Ectodermal cell (in vitro differentiated cells): ENCODE measurements around the gene FBH1.

Source experiments
- H3K27ac ChIP-seq: 2 replicates; pipeline ENCODE4 v1.7.0; 2013; ENCODE audit warnings: mild to moderate bottlenecking, low read depth, low read length; ENCODE audit not compliant: insufficient read depth, poor library complexity, severe bottlenecking
- H3K27me3 ChIP-seq: 2 replicates; pipeline ENCODE4 v1.7.0; 2013; ENCODE audit warnings: mild to moderate bottlenecking, low read length; ENCODE audit not compliant: insufficient read depth, control insufficient read depth, poor library complexity, severe bottlenecking
- H3K36me3 ChIP-seq: one replicate; pipeline ENCODE4 v1.7.0; 2013; ENCODE audit warnings: low read length; ENCODE audit not compliant: control insufficient read depth, insufficient read depth
- H3K4me1 ChIP-seq: one replicate; pipeline ENCODE4 v1.7.0; 2013; ENCODE audit warnings: low read length; ENCODE audit not compliant: control insufficient read depth, insufficient read depth
- H3K4me3 ChIP-seq: 2 replicates; pipeline ENCODE4 v1.7.0; 2013; ENCODE audit warnings: low read depth, low read length, control low read depth; ENCODE audit not compliant: insufficient read depth
- H3K9me3 ChIP-seq: 2 replicates; pipeline ENCODE4 v1.7.0; 2013; ENCODE audit warnings: mild to moderate bottlenecking, low read length, moderate library complexity; ENCODE audit not compliant: control insufficient read depth
- WGBS, 2 experiments: methylation state at CpG; one replicate each; pipeline ENCODE4 v1.1.7; 2013; ENCODE audit warnings: missing lambda C conversion rate in 2 of 2; 5-methylcytosine and 5-hydroxymethylcytosine counted together

FBH1 gene

GRCh38 chr10:5915451-5915850 is 25.4 kb downstream of the FBH1 start:
- Histone ChIP-seq H3K4me1 (no peaks in the 10 kb centered on the region), H3K27ac (no peak overlapping the region), H3K9me3 (no peaks in the 10 kb centered on the region), H3K36me3 (peaks cover 66% of the 10 kb centered on the region), H3K4me3 (no peak overlapping the region), H3K27me3 (no peaks in the 10 kb centered on the region)
- 95 to 98% methylated on average over 14 of the region's 14 CpGs for WGBS, 2 experiments

DNA sequence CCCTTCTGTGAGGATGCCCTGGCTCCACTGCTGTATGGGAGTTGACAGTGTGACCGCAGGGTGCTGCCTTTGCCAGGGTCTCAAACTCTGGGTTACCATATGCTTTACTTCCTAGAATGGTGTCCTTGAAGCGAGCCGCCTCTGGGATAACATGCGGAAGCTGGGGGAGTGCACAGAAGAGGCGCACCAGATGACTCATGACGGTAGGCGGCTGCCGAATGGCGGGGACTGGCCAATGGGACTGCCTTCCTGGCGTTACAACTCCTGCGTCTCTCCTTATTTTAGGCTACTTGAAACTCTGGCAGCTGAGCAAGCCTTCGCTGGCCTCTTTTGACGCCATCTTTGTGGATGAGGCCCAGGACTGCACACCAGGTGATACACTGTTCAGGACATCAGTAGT is 27.3 kb downstream of the FBH1 start:
- Histone ChIP-seq H3K27me3 (no peaks in the 10 kb centered on the region), H3K36me3 (peaks cover 58% of the 10 kb centered on the region), H3K27ac (no peak overlapping the region), H3K9me3 (no peaks in the 10 kb centered on the region), H3K4me3 (no peak overlapping the region), H3K4me1 (no peaks in the 10 kb centered on the region)
- 96 to 97% methylated on average over 13 of the region's 13 CpGs for WGBS, 2 experiments

GRCh38 chr10:5918763-5919162 is 28.7 kb downstream of the FBH1 start:
- Histone ChIP-seq H3K27me3 (no peaks in the 10 kb centered on the region), H3K4me1 (no peaks in the 10 kb centered on the region), H3K4me3 (no peak overlapping the region), H3K36me3 (peaks cover 64% of the 10 kb centered on the region), H3K9me3 (no peaks in the 10 kb centered on the region), H3K27ac (no peak overlapping the region)
- 93 to 95% methylated on average over 4 of the region's 4 CpGs for WGBS, 2 experiments

- Histone ChIP-seq H3K4me1 (no peaks in the 10 kb centered on the region), H3K27me3 (no peaks in the 10 kb centered on the region), H3K4me3 (no peak overlapping the region), H3K36me3 (peaks cover 65% of the 10 kb centered on the region), H3K27ac (no peak overlapping the region), H3K9me3 (no peaks in the 10 kb centered on the region)
- 96% methylated on average over 7 of the region's 7 CpGs for WGBS, 2 experiments
Observed at GRCh38 chr10:5919568-5919967, 29.5 kb downstream of the FBH1 start.

DNA sequence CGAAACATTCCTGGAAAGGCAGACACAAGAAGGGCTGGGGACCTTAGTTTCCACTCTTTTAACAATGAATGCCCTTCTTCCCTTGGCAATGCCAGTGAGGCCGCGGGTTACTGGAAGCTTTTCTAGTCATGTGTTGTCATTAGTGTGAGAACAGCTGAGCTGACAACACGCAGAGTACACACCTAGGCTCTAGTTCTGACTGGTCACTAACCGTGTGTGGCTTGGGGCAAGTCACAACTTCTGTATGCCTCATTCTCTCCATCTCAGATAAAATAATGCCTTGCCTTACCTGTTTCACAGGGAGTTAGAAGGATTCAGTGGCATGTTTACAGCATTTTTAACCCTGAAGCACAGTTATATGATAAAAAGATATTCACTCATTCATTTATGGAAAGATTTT is 31.7 kb downstream of the FBH1 start:
- H3K36me3 ChIP-seq, result peaks cover 58% of the 10 kb centered on the region
- H3K27ac ChIP-seq, result no peak overlapping the region
- no peaks in the 10 kb centered on the region for H3K27me3 ChIP-seq
- WGBS, 2 experiments, result 93 to 98% methylated on average over 4 to 5 of the region's 5 CpGs
- H3K9me3 ChIP-seq, result no peaks in the 10 kb centered on the region
- H3K4me1 ChIP-seq, result no peaks in the 10 kb centered on the region
- no peak overlapping the region for H3K4me3 ChIP-seq

DNA sequence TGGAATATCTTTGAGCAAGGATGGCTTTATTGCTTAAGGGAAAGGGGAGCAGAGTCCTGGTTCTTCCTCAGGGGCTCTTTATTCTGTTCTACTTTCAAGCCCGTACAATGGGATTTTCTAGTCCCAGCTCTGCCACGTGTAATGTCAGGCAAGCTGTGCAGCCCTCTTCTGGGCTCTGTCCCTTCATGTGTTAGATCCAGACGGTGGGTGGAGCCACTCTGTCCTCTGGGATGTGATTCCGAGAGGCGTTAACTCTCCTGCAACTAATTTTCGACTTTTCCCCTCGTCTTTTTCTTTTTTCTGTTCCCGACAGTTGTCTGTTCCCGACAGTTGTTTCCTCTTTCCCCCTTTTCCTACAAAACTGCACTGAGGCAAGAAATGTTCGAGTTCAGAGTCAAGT is 34.8 kb downstream of the FBH1 start:
- WGBS, 2 experiments, result 88 to 92% methylated on average over 10 of the region's 10 CpGs
- H3K4me1 ChIP-seq, result no peaks in the 10 kb centered on the region
- no peaks in the 10 kb centered on the region for H3K9me3 ChIP-seq
- H3K4me3 ChIP-seq, result no peak overlapping the region
- H3K27ac ChIP-seq, result no peak overlapping the region
- H3K27me3 ChIP-seq, result no peaks in the 10 kb centered on the region
- peaks cover 45% of the 10 kb centered on the region for H3K36me3 ChIP-seq

DNA sequence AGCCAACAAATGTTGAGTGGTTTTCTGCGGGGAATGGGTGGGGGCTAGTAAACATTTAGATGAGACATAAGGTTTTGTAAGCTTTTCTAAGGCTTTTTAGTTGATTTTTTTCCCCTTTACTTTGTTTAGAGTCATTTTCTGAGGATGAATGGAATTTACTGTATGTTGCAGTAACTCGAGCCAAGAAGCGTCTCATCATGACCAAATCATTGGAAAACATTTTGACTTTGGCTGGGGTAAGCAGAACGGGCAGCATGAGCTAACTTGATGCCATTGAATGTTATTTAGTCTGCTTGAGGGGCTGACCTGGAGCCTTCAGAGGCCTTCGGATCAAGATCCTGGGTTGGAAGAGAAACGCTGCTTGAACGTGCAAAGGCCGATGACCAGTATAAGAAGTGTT is 37.3 kb downstream of the FBH1 start:
- WGBS, 2 experiments, result 97 to 99% methylated on average over 8 of the region's 8 CpGs
- H3K36me3 ChIP-seq, result peaks cover 47% of the 10 kb centered on the region
- no peaks in the 10 kb centered on the region for H3K27me3 ChIP-seq
- H3K27ac ChIP-seq, result no peak overlapping the region
- no peaks in the 10 kb centered on the region for H3K9me3 ChIP-seq
- no peak overlapping the region for H3K4me3 ChIP-seq
- no peaks in the 10 kb centered on the region for H3K4me1 ChIP-seq

- Histone ChIP-seq H3K4me3 (no peak overlapping the region), H3K27ac (no peak overlapping the region), H3K27me3 (no peaks in the 10 kb centered on the region), H3K9me3 (no peaks in the 10 kb centered on the region), H3K4me1 (no peaks in the 10 kb centered on the region), H3K36me3 (peaks cover 32% of the 10 kb centered on the region)
- WGBS, 2 experiments, result 86 to 90% methylated on average over 8 of the region's 8 CpGs
Observed at GRCh38 chr10:5929442-5929841, 39.4 kb downstream of the FBH1 start.

DNA sequence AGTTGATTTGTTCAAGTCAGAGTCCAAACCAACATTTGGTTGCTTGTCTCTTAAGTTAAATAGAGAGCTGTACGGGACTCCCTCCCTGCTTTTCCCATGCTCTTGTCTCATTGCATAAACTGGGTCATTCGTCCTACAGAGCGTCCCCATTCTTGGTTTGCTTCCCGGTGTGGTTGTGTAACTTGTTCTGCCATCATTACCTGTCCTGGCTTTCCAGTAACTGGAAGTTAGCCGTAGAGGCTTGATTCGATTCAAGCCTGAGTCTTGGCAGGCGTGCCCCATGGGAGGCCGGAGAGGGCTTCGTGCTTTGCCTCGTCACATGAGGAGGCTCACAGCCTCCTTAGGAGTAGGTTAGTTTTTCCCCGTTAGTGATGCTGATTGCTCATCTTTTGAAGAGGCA is 40.2 kb downstream of the FBH1 start:
- Histone ChIP-seq H3K27ac (no peak overlapping the region), H3K36me3 (peaks cover 27% of the 10 kb centered on the region), H3K27me3 (no peaks in the 10 kb centered on the region), H3K4me3 (no peak overlapping the region), H3K4me1 (no peaks in the 10 kb centered on the region), H3K9me3 (no peaks in the 10 kb centered on the region)
- 91 to 93% methylated on average over 11 of the region's 11 CpGs for WGBS, 2 experiments

- no peak overlapping the region for H3K27ac ChIP-seq
- no peak overlapping the region for H3K4me3 ChIP-seq
- no peaks in the 10 kb centered on the region for H3K4me1 ChIP-seq
- H3K36me3 ChIP-seq, result peaks cover 15% of the 10 kb centered on the region
- H3K27me3 ChIP-seq, result no peaks in the 10 kb centered on the region
- 95 to 98% methylated on average over 5 of the region's 5 CpGs for WGBS, 2 experiments
- no peaks in the 10 kb centered on the region for H3K9me3 ChIP-seq
Observed at GRCh38 chr10:5932345-5932744, 42.3 kb downstream of the FBH1 start.

DNA sequence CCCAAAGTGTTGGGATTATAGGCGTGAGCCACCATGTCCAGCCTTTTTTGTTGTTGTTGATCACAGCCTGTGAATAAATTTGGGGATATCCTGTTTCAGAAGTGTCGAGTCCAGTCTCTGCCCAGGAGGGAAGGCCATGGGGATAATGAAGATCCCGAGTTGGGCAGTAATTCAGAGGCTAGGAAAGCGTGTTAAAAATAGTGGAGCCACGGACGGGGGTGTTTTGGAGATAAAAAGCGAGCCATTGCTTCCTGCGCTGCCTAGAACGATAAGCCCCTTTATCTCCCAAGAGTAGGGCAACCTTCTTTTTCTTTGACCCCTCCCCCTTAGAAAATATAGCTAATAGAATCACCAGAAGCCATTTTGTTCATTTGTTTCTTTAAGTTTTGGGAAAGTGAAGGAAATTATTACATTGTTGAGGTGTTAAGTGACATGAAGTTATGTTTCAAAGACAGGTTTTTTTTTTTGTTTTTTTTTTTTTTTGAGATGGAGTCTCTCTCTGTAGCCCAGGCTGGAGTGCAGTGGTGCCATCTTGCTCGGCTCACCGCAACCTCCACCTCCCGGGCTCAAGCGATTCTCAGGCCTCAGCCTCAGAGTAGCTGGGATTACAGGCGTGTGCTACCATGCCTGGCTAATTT is 44.0 kb downstream of the FBH1 start:
- H3K27me3 ChIP-seq, result no peaks in the 10 kb centered on the region
- peaks cover 12% of the 10 kb centered on the region for H3K36me3 ChIP-seq
- no peaks in the 10 kb centered on the region for H3K9me3 ChIP-seq
- no peak overlapping the region for H3K4me3 ChIP-seq
- H3K27ac ChIP-seq, result no peak overlapping the region
- no peaks in the 10 kb centered on the region for H3K4me1 ChIP-seq
- 94 to 96% methylated on average over 14 of the region's 14 CpGs for WGBS, 2 experiments
